GM21367 (cell line): ENCODE measurements around the gene TRPM3.
A peak's percentile ranks its signal among the peaks of the same experiment; 100 is the strongest.

Experiments used
- ATAC-seq: cut with Tn5 transposase; IDR thresholded peaks from one replicate; pipeline ENCODE4 v1.9.1; 2021; ENCODE audit not compliant: unreplicated experiment

Gene TRPM3

DNA sequence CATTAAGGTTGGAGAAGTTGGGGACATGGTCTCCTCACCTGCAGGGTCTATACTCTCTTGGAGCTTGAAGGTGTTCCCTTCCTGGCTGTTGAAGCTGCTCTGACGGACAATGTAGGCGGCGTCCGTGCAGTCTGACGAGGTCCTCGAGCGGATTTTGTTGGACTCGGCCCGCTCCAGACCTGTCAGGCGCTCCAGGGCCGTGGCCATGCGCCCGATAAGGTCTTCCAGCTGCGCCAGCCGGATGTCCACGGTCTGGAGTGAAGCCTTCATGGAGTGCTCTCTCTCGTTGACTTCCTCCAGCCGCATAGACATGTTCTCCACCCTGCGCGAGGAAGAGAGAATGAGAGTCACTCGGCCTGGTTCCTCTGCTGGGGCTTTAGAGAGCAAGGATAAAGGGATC is 584.3 kb downstream of the TRPM3 start:
- ATAC-seq = no peak

DNA sequence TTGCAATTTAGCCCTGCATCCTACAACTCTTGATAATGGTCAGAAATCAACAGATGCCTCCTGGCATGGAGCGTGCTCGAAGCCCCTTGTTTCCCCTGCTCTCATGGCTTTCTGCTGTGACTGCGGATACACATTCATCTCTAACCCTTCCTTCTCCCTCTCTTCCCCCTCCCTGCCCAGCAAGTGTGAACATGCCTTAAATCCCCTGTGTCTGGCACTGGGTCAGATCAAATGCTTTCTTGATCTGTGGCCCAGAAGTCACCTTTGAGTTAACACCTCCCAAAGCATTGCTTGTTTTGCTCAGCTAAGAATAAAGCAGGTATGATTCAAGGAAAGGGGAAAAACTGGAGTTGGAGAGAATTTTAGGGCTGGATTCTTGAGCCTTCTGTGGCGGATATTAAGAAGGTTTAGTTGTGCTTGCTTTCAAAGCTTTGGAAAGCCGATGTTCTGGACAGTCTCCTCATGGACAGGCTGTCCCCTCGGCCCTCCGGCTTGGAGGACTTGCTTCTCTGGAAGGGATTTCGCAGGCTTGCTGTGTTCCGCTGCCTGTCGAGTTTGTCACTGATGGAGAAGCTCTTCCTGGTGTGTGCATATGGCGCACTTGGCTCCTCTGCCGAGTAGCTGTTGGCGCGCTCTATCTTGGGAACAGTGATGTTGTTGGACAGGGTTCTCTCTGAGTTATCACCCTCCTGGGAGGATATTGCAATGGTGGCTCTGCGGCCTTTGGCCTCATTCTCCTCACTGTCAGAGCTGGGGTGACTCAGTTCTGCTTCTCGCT is 585.7 kb downstream of the TRPM3 start:
- ATAC-seq = no peak

DNA sequence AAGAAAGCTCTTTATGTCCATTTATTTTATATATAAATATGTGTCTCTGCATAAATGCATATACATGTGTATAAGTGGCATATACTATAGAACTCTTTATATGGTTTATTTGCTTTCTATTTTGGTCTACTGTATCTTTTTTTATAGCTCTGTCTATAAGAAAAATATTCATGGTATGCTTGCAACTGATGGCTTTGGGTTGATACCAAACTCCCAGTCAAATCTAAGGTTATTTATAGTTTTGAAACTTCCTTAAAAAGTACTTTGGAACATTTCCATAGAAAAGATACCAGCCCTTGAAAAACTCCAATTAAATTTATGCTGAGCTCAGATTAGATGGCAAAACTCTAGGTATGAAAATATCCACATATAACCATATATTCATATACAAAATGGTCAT is 587.0 kb downstream of the TRPM3 start:
- no peak for ATAC-seq

DNA sequence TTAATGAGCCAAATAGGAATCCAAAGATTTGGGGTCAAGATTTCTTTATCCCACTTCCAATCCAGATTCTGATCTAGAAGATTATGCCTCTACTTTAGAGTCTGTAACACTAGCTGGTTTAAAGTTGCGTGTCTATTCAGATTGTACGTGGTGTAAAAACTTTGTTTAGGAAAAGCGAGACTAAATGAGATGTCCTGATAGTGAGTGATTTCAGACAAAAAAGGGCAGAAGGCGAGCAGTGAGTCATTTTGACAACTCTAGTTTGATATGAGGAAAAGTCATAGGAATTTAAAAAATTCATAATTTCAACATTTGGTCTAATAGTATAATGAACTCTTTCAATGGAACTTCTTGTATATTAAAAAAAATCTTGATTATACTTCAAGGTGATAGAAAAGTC is 587.4 kb downstream of the TRPM3 start:
- ATAC-seq = no peak

DNA sequence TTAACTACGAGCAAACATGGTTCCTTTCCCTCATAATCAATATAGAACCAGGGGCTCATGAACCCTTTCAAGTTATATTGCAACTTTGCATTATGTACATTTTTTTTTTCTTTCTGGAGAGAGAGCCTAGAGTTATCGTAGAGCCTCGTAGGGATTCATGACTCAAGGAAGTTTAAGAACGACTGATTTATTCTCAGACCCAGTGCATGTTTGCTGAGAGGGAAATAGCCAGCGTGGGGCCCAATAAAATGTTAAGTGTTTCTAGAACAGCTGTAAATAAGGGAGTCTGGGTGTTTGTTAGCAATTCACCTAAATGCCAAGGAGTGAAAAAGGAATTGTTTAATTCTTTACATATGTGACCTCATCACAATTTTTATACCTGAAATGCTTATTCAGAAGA is 587.9 kb downstream of the TRPM3 start:
- no peak for ATAC-seq

DNA sequence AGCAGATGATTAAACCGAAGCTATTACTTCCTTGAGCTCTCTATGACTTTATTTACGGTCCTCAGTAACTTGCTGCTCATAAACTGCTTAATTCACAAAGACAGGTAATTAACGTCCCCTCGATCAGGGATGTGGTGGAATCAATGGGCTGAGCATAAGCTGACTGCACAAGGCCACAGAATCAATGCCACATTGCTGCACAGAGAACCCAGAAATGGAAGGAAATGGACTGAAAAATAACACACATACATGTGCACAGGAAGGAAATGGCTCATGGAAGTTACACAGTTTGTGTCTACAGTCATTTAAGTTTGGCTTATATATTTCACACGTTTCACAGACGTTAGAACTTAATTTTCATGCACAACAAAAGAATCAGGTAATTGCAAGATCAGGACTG is 588.7 kb downstream of the TRPM3 start:
- no peak for ATAC-seq

DNA sequence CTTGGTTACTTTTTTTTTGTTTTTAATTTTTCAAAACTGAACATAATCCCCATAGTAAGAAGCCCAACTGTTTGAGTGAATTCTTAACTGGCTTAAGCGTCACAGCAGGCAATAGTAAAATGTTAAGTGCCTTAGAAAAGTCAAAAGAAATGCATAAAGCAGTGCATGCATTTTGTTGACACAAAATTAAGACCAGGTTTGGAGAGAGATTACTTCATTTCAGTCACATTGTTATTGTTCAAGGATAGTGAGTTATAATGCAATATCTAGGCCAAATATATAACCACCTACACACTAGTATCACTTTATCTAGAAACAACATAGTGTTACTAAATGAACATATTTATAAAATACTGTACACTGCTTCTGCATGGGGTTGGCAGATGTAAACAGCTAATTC is 590.1 kb downstream of the TRPM3 start:
- no peak for ATAC-seq

DNA sequence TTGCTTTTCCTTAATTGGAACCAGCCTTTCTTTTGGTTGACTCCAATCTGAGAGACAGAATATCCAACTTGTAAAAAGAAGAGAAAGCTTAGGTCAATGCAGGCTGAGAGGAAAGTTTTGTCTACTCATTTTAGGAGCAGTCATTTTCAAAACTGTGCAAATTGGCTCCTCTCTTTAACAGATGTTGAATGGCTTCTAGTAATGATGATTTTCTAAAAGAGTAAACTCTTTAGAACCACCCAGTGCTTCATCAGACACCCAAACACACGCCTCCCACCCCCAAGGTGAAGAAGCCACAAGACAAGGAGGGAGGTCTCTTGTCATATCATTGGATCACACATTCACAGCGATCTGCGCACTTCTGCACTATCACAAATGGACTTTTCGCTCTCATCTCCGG is 590.7 kb downstream of the TRPM3 start:
- no peak for ATAC-seq

DNA sequence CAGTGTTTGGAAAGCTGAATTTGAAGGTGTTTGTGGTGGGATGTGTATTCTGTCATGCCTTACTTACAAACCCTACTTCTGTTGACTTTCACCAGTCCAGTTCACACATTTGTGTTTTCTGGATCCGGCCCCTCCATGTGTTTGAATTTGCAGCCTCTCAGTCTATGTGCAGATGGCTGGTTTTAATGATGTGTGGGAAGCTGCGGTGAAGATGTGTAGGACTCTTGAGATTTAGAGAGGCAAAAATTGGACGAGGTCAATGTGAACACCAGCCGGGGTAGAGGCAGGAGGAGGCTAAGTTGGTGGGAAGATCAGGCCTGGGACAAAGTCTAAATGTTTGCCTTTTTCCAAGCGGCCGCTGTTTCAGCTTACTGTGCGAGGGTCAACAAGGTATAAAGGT is 591.6 kb downstream of the TRPM3 start:
- no peak for ATAC-seq

DNA sequence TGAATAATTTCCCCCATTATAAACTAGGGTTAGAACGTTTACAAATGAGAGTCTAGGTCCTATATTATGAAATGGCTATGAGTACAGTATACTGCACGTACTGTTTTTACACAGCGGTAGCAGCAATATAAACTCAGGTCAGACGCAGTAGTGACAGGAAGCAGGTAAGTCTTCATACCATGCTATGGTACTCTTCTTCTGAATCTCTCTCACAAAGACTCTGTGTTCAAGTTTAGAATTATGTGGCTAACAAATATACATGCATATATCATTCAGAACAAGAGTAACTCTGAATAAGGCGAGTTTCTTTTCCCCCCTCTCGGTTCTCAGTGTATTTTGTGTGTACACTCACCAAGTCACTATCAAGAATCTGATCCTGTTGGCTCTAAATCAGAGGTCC is 592.0 kb downstream of the TRPM3 start:
- ATAC-seq = no peak

DNA sequence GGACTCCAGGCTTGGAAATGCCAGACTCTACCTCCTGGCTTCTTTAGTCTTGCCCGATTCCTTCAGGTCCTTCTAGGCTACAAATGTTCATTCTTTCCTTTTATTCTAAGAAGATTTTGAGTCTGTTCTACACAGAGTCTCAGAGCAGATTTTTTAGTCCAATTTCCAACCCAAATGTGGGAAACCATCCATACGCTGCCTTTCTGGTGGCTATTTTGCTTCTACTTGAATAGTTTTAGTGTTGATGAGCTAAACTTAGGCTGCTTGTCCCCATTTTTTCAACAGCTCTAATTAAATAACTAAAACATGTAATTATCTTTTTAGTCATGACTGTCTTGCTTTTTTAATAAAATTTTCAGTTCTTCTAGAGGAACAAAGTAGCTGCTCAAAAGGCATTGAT is 594.5 kb downstream of the TRPM3 start:
- ATAC-seq = no peak

DNA sequence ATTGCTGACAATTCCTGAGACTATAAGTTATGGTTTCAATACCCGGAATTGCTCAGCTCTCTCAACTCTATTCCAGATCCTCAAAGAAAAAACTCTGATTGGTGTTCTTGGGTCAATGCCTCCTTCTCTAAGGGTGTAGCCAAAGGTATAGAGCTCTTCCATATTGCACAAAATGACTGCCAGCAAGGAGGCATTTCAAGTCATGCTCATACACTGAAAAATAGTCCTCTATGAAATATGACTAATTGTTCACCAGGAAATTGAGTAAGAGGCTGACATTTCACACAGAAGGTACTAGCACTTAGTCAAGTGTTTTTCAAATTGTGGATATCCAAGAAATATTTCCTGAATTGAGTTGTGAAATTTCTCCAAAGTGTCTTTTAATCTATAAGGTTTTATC is 595.9 kb downstream of the TRPM3 start:
- ATAC-seq = no peak

DNA sequence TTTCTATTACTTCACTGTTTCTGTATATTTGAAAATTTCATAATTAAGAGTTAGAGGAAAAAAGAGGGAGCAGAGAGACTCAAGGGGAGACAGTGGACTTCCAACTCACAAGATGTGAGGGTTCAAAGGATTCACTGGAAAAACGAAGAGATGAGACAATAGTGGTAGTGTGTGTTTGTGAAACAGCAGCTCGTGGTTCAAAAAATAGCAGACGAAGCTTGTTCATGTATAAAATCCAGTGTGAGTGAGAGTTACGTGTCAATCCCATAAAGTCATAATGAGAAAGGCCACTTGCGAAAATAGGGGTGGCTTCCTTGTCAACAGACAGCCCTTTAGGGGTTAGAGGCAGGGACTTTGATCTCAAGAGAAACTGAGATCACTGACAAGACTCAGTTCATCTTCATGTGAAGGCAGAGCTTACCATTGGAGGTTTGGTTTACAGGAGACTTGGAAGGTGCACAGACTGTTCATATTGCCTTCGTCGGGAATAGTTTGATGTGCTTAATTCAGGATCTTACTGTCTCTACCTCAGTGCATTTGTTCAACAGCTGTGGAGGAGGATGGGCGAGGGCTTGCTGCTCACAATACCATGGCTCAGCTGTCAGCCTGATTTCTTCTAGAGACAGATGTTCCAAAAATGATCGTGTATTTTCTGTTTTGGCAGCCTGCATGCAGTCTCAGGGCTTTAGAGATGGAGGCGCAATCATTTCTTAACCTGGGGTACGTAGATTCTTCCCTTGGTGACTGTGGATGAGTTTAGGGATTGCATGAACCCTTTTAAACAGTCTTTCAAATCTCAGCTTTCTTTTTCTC is 601.3 kb downstream of the TRPM3 start:
- ATAC-seq = peak; percentile 70

DNA sequence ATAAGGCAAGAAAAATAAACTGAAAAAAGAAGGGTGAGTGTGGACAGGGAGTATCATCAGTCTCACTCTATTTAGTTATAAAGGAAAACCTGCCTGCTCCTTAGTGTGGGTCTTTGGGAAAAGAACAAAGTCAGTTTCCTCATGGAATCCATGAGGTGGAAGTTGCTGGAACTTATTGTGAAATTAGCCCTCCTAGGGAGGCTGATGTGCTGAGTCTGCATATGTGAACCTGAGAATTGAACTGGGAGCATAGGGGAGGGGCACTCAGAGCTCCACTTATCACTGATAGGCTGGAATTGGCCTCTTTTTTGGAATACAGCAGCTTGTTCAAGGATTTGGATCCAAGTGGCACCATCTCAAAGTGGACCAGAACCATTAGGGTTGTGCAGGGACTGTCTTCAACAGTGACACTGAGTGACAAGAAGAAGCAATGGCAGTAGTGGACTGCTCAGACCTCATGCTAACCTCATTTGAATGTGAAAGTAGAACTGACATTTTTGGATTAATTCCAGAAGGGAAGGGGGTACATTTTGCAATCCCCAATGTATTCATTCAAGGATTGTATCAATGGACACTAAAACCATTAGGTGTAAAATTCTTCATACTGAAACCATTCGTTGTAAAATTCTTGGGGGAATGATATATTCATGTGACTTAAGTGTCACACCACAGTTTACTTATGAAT is 603.4 kb downstream of the TRPM3 start:
- ATAC-seq = no peak

DNA sequence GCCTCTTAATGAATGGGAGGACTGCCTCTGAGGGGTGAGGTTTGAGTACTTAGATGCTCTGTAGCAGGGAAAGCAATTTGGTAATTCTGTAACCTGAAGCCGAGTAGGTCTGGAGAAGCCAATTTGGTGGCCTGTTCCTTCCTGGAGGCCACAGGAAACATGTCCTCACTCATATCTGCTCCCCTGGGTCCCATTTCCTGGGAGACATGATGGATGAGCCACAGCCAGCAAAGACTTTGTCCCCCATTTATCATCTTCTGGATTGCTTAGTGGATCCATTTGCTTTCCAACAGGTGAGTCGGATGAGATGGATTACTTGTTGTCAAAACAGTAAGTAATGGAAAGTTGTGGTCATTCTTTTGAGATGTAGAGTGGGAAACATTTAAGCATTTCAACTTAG is 607.1 kb downstream of the TRPM3 start:
- ATAC-seq = no peak

DNA sequence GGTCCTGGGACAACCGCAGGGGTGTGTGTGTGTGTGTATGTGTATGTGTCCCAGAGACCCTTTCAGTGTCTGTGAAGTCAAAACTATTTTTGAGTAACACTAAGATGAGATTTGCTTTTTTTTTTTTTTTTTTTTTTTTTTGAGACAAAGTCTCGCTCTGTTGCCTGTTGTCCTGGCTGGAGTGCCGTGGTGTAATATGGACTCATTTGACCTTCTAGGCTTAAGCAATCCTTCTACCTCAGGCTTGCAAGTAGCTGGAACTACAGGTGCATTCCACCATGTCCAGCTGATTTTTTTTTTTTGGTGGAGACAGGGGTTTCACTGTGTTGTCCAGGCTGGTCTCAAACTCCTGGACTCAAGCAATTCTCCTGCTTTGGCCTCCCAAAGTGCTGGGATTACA is 609.6 kb downstream of the TRPM3 start:
- ATAC-seq = no peak

DNA sequence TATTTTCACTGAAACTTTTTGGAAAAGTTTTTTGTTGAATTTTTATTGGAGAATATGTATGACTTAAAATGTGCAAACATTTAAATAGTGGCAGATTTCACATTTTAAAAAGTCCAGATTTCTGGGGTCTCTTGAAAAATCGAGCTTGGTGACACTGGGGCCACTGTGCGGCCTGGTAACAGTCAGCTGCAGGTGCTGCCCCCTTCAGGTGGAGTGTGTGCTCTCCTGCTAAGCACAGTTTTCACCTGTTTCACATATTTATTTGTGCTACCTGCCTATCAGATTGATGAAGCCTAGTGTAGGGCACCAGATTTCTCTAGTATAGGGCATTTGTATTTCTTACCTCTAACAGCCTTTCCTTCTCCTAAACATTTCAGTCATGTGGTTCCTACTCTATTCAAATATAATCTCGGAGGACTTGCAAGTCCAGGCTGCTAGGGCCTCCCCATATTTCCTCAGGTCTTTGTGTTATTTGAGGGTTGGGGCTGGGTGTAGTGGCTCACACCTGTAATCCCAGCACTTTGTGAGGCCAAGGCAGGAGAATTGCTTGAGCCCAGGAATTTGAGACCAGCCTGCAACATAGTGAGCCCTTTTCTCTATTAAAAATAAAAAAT is 611.2 kb downstream of the TRPM3 start:
- no peak for ATAC-seq

DNA sequence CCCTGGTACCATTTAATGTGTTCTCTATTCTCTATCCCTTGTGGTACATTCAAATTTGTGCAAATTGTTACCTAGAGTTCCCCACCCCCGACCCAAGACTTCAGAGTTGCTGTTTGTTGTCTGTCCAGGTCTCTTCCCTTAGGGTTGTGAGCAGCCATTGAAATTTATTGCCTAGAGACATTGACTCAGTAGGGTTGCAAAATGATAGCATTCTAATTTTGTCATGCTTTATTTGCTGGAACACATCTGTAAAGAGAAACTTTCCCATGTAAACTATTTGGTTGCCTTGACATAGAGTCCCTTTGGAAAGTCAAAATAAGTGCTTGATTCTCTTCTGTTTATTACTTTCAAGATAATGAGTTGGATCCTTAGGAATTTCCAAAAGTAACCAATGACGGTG is 615.3 kb downstream of the TRPM3 start:
- ATAC-seq = no peak

DNA sequence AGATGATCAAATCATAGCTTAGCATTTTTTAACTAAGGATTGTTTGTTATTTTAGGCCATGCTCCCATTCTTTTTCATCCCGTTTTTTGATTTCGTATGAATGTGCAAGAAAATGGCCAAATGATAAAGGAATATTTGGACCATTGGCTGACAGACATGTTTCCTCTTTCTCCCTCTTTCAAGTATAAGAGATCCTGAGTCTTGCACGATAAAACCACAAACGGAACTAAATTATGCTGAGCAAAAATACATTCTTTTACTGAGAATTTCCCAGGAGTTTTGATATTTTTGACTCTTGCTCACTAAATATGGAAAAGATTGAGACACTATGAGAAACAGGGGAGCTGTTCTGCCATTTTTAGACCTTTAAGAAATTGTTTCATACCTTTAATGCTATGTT is 616.6 kb downstream of the TRPM3 start:
- no peak for ATAC-seq

DNA sequence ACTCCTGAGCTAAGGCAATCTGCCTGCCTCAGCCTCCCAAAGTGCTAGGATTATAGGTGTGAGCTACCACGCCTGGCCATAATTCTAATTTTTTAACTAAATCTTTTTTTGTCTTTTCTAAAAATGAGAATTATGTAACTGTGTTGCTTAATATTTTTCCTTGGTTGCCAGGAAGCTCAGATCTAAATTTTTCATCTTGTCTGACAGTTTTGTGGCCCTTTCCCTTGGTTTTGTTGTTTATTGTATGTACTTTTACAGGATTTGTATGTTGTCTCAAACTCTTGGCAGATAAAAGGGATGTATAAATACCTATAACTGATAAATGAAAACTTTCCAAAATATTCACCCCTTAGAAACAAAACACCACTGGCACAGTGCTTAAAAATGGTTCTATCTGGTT is 618.7 kb downstream of the TRPM3 start:
- ATAC-seq = no peak

DNA sequence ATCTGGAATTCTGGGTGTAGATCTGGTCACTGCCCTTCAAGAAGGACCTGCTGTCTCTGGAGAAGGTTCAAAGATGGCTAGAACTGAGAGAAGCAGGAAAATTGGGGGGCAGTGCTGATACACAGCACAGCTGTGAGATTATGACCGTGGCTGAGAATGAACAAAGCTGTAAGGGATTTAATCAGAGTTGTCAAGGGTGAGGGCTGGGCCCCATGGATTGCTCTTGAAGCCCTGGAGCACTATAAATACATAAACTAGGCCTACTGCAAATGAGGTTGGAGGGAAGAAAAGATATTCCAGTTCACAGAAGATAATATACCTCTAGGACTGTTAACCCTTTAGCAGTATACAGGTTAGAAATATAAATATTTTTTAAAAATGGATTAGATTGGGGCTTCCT is 620.6 kb downstream of the TRPM3 start:
- ATAC-seq = no peak

DNA sequence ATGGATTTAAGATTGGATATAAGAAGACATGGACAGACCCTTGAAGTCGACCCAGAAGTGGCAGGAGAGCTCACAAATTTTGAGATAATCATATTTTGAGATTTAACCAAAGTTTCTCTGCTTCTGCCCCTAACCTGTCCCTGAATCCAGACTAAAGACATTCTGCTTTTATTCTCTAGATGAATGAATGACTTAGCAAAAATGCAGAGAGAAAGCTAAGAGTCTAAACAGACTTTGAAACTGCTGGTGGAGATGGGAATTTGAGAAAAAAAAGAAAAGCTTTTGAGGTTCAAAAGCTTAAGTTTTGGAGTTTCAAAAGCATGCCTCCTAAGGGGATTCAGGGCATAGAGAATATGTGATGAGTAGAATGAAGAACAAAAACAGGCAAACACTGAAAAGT is 621.8 kb downstream of the TRPM3 start:
- ATAC-seq = no peak
